Esophagus muscularis mucosa (tissue), 4 donors: Measurements from ENCODE around the gene SYTL1. TPM values are rescaled to one million over a fixed set of nuclear protein-coding genes. Genes with fewer than 3 reads are reported as not detected.

Source experiments
- DNase-seq: peaks from one replicate; pipeline ENCODE4 v3.0.0-alpha.2; 2017; ENCODE audit errors: extremely low spot score
- H3K27ac ChIP-seq, 4 donors: fragments of 200-600 bp; sonication (generic); replicated peaks in 1 of 4; 1 replicate in 3 of 4; 2 replicates in 1 of 4; pipeline ENCODE4 v1.5.1; 2016 to 2019; ENCODE audit warnings: mild to moderate bottlenecking in 1 of 4
- H3K27me3 ChIP-seq, 4 donors: fragments of 200-600 bp; sonication (generic); one replicate each; pipeline versions ENCODE4 v1.5.1 to v1.6.0; 2016 to 2019
- H3K36me3 ChIP-seq, 4 donors: fragments of 200-600 bp; sonication (generic); one replicate each; pipeline ENCODE4 v1.5.1; 2016 to 2019
- H3K4me1 ChIP-seq, 4 donors: fragments of 200-600 bp; sonication (generic); one replicate each; pipeline ENCODE4 v1.5.1; 2016 to 2019
- H3K4me3 ChIP-seq, 4 donors: fragments of 200-600 bp; sonication (generic); 1 replicate in 2 of 4; 2 replicates in 2 of 4; pipeline ENCODE4 v1.5.1; 2016 to 2019; ENCODE audit warnings: mild to moderate bottlenecking in 4 of 4, moderate library complexity in 1 of 4
- H3K9me3 ChIP-seq, 4 donors: fragments of 200-600 bp; sonication (generic); 1 replicate in 3 of 4; 2 replicates in 1 of 4; pipeline ENCODE4 v1.5.1; 2016 to 2019
- CTCF ChIP-seq, 3 experiments: fragments of 200-600 bp in 2 of 3; fragments of 450-650 bp in 1 of 3; sonication (generic) in 2 of 3; IDR thresholded peaks; one replicate each; pipeline ENCODE4 v1.5.1; 2017 to 2019; ENCODE audit warnings: antibody characterized with exemption in 3 of 3, mild to moderate bottlenecking in 2 of 3, moderate library complexity in 1 of 3
- EP300 ChIP-seq: sonication (generic); formaldehyde crosslinking; IDR thresholded peaks from one replicate; pipeline ENCODE4 v1.6.1; 2017; ENCODE audit warnings: antibody characterized with exemption
- POLR2A ChIP-seq: fragments of 450-650 bp; IDR thresholded peaks from one replicate; pipeline ENCODE4 v1.6.1; 2017; ENCODE audit warnings: antibody characterized with exemption, moderate library complexity, mild to moderate bottlenecking, low read depth
- POLR2AphosphoS5 ChIP-seq, 2 donors: sonication (generic); formaldehyde crosslinking; IDR thresholded peaks; one replicate each; pipeline ENCODE4 v1.6.1; 2017; ENCODE audit warnings: antibody characterized with exemption in 2 of 2
- WGBS: methylation state at CpG from one replicate; pipeline ENCODE4 v1.1.5; 2018; 5-methylcytosine and 5-hydroxymethylcytosine counted together
- intact Hi-C: fragments of 100-400 bp; cut with DNase I; formaldehyde crosslinking; loops from one replicate; pipeline ENCODE4 v1.15.1; 2023
- total RNA-seq, 4 donors: library from RNA; depleted of rRNA; stranded (reverse); fragments of >200 nt; gene quantifications; one replicate each; pipeline versions ENCODE4 v1.1.0 to v1.2.1, GENCODE V29; 2016

Gene SYTL1
- total RNA-seq, 4 donors from 2014 or later: 0.29 to 3.7 (median 1.5) TPM

GRCh38 chr1:27377760-27378495 is 36.1 kb downstream of the SYTL1 start:
- Histone ChIP-seq H3K27me3 (peaks cover 0 to 10% (median 1%) of the 10 kb centered on the region in 4 donors), H3K36me3 (no peaks in the 10 kb centered on the region), H3K4me3 (no peak overlapping the region), H3K4me1 (peaks cover under 1 to 8% (median 2%) of the 10 kb centered on the region in 4 donors), H3K9me3 (no peaks in the 10 kb centered on the region), H3K27ac (no peak overlapping the region)
- TF ChIP-seq EP300: no peak
- TF ChIP-seq POLR2A: no peak
- no peak for TF ChIP-seq CTCF (IDR thresholded peaks at IDR 0.05)
- TF ChIP-seq POLR2AphosphoS5 (IDR thresholded peaks at IDR 0.05): no peak
- intact Hi-C loops: no loop called here
- 79% methylated on average over 12 of the region's 12 CpGs for WGBS
- no peak for DNase-seq

GRCh38 chr1:27379564-27380122 is 37.8 kb downstream of the SYTL1 start:
- 70% methylated on average over 2 of the region's 11 CpGs for WGBS
- H3K4me3 ChIP-seq: no peak overlapping the region
- no peak for DNase-seq
- peaks cover 0 to 19% (median 4%) of the 10 kb centered on the region in 4 donors for H3K27me3 ChIP-seq
- no peak overlapping the region for H3K27ac ChIP-seq
- no peaks in the 10 kb centered on the region for H3K36me3 ChIP-seq
- intact Hi-C loops: loop anchor here (10.0 kb wide), 1 partner anchor 45 kb away; no protein-coding TSS in a partner anchor
- TF ChIP-seq EP300 (no peak), CTCF (IDR thresholded peaks at IDR 0.05) (no peak), POLR2AphosphoS5 (IDR thresholded peaks at IDR 0.05) (no peak), POLR2A (no peak)
- peaks cover 5 to 10% (median 7%) of the 10 kb centered on the region in 4 donors for H3K4me1 ChIP-seq
- no peaks in the 10 kb centered on the region for H3K9me3 ChIP-seq

DNA sequence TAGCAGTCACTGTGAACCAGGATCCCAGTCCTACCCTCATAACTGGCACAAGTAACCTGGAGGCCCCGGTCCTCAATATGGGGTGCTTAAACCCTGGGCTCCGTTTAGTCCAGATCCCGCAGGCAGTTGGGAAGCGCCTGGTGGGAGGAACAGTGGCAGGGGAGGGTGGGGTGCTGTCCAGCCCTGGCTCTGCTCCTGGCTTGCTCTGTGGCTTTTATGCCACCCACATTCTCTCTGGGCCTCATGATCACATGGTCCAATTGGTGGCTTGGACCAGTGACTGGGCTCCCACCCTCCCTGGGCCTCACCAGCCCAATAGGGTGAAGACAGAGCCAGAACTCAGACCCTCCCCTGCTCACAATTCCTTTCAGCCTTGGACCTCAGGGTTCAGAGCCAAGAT is 38.4 kb downstream of the SYTL1 start:
- H3K9me3 ChIP-seq: no peaks in the 10 kb centered on the region
- H3K4me1 ChIP-seq: peaks cover 5 to 10% (median 7%) of the 10 kb centered on the region in 4 donors
- H3K27ac ChIP-seq: no peak overlapping the region
- WGBS: 100% methylated on average over 2 of the region's 4 CpGs
- no peak overlapping the region for H3K4me3 ChIP-seq
- peaks cover 0 to 19% (median 4%) of the 10 kb centered on the region in 4 donors for H3K27me3 ChIP-seq
- H3K36me3 ChIP-seq: no peaks in the 10 kb centered on the region
- no peak for TF ChIP-seq EP300
- no peak for TF ChIP-seq CTCF (IDR thresholded peaks at IDR 0.05)
- no peak for TF ChIP-seq POLR2A
- TF ChIP-seq POLR2AphosphoS5 (IDR thresholded peaks at IDR 0.05): no peak
- DNase-seq: no peak
- intact Hi-C loops: loop anchor here (10.0 kb wide), 1 partner anchor 45 kb away; no protein-coding TSS in a partner anchor

DNA sequence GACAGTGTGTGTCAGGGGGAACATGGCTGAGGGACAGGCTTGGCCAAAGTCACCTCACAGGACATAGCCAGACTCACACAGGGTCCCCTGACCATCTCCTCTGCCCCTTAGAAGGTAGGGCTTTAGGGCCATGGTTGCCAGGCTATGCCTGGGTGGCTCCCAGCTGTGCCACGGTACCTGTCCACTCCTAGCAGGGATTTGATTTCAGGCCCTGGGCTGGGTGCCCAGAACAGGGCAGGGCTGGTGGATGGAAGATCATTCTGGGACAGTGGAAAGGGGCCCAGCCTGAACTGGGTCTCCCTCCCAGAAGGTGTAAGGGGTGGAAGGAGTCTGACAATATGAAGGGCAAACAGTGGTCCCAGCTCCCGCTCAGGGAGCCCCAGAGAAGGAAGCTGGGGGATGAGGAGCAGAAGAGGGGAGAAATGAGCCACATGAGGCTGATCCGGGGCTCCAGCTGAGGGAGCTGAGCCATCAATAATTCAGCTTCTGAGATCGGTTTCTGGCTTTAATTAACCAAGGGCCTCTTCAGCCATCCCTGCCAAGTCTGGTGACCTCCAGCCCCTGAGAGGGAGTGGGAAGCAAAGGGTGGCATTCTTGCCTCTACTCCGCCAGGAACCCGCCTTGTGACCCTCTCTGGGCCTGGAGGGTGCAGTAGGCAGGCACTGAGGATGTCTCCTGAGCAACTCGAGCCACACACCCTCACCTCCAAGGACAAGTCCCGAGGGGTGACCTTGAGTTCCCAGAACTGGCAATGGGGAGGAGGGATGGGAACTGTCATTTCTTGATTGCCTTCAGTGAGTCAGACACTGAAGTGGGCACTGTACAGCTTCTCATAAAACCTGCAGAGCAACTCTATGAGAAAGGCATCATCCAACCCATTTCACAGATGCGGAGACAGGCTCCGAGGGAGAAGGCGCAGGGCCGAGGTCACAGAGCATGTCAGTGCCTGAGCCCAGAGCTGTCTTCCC is 39.2 kb downstream of the SYTL1 start:
- Histone ChIP-seq H3K4me3 (no peak overlapping the region), H3K9me3 (no peaks in the 10 kb centered on the region), H3K27me3 (peaks cover 0 to 19% (median 4%) of the 10 kb centered on the region in 4 donors), H3K4me1 (peaks cover 5 to 10% (median 7%) of the 10 kb centered on the region in 4 donors), H3K27ac (no peak overlapping the region), H3K36me3 (no peaks in the 10 kb centered on the region)
- intact Hi-C loops: loop anchor here (10.0 kb wide), 1 partner anchor 46 kb away; no protein-coding TSS in a partner anchor
- 81% methylated on average over 10 of the region's 12 CpGs for WGBS
- TF ChIP-seq EP300: no peak
- no peak for TF ChIP-seq CTCF (IDR thresholded peaks at IDR 0.05)
- TF ChIP-seq POLR2AphosphoS5 (IDR thresholded peaks at IDR 0.05): no peak
- DNase-seq: no peak
